ENCODE data around the gene CDK1.

GRCh38 chr10:60816628-60817397 is 38.5 kb downstream of the CDK1 start:
- TF ChIP-seq POU2F2 (IDR thresholded peaks at IDR 0.05; ENCODE audit: low read depth, low read length) (no peak), POLR2A (IDR thresholded peaks at IDR 0.05; ENCODE audit: low read depth, low read length) (no peak), POLR2AphosphoS5 (IDR thresholded peaks at IDR 0.05; ENCODE audit: low read depth, low read length) (no peak), TAF1 (IDR thresholded peaks at IDR 0.05; ENCODE audit: low read depth, low read length) (0 out of 2 replicates have a peak, but pooled peaks have one; percentile 8)
